Glutamatergic neuron (in vitro differentiated cells): ENCODE data around the gene HSFX2. TPM values are rescaled to one million over a fixed set of nuclear protein-coding genes. Genes with fewer than 3 reads are reported as not detected.
"Not testable (repeated sequence)": the region's sequence is repeated elsewhere in the genome, so short reads cannot be mapped to it uniquely, and the experiment has no call there.

ENCODE experiments used
- DNase-seq: peaks from one replicate; pipeline ENCODE4 v3.0.0; 2022
- H3K27ac Mint-ChIP-seq: one replicate; pipeline ENCODE4 v1.8.0; 2020; ENCODE audit warnings: mild to moderate bottlenecking, mixed read lengths, inconsistent platforms; ENCODE audit not compliant: unreplicated experiment
- H3K27me3 Mint-ChIP-seq: one replicate; pipeline ENCODE4 v1.8.0; 2020; ENCODE audit warnings: mild to moderate bottlenecking, moderate library complexity, mixed read lengths, inconsistent platforms; ENCODE audit not compliant: unreplicated experiment
- H3K36me3 Mint-ChIP-seq: one replicate; pipeline ENCODE4 v1.8.0; 2020; ENCODE audit warnings: mild to moderate bottlenecking, mixed read lengths, inconsistent platforms; ENCODE audit not compliant: unreplicated experiment
- H3K4me1 Mint-ChIP-seq: one replicate; pipeline ENCODE4 v1.8.0; 2020; ENCODE audit warnings: mild to moderate bottlenecking, low read depth, mixed read lengths, inconsistent platforms; ENCODE audit not compliant: unreplicated experiment
- H3K4me3 Mint-ChIP-seq: one replicate; pipeline ENCODE4 v1.8.0; 2020; ENCODE audit warnings: mild to moderate bottlenecking, mixed read lengths, inconsistent platforms; ENCODE audit not compliant: unreplicated experiment
- H3K9me3 Mint-ChIP-seq: one replicate; pipeline ENCODE4 v1.8.0; 2020; ENCODE audit warnings: mild to moderate bottlenecking, moderate library complexity, mixed read lengths, inconsistent platforms; ENCODE audit not compliant: unreplicated experiment
- total RNA-seq: library from RNA; stranded (reverse); fragmentation: NEBNext Ultra II Directional; extraction: Animal tissue kit (Norgen Biotek cat#: 25700); gene quantifications from one replicate; pipeline ENCODE4 v1.2.1, GENCODE V29; 2021; ENCODE audit not compliant: unreplicated experiment
- TF ChIP-seq, protein P1 (sequence below): fragments of 200-600 bp; sonication (generic); IDR thresholded peaks from one replicate; pipeline ENCODE4 v1.5.0; 2021; ENCODE audit not compliant: partially characterized antibody, unreplicated experiment

The HSFX2 gene
- total RNA-seq, 1 donor from 2014 or later, result 1.0 TPM

DNA sequence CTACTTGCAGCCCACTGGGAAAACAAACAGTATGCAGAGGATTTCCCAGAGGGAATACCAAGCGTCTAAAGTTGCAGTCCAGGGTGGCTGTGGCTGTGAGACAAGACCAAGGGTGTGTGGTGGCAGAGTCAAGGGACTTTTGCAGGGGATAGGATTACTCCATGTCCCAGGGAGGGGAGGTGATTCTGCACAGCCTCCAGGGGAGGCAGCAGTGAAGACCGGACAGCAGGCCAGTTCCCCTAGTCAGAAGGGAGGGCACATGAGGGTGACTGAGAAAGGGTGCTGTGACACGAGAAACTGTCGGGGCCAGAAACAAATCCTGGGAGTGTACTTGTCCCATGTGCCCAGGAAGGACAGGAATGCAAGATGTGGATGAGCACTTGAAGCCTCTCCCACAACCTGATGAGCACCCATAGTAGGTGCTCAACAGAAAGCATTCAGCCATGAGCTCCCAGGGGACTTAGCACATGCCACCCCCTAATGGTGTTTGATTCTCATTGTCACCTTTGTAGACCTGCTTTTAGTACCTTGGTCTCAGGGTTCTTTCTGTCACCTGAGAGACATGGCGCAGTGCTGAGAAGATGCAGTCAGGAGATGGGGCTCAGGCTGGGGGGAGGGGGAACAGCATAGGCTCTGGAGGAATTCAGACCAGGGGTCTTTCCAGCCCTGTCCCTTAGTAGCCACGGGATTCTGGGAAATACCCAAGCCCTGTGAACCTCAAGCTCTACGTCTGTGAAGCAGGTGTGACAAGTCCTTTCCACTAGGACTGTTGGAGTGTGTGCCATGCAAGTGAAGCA lies 27.3 kb downstream of the HSFX2 start:
- Mint-ChIP-seq H3K27me3 (peaks cover 3% of the 10 kb centered on the region), H3K27ac (no peak overlapping the region), H3K9me3 (no peaks in the 10 kb centered on the region), H3K36me3 (no peaks in the 10 kb centered on the region), H3K4me3 (no peak overlapping the region), H3K4me1 (peaks cover 7% of the 10 kb centered on the region)
- TF ChIP-seq, protein P1, sequence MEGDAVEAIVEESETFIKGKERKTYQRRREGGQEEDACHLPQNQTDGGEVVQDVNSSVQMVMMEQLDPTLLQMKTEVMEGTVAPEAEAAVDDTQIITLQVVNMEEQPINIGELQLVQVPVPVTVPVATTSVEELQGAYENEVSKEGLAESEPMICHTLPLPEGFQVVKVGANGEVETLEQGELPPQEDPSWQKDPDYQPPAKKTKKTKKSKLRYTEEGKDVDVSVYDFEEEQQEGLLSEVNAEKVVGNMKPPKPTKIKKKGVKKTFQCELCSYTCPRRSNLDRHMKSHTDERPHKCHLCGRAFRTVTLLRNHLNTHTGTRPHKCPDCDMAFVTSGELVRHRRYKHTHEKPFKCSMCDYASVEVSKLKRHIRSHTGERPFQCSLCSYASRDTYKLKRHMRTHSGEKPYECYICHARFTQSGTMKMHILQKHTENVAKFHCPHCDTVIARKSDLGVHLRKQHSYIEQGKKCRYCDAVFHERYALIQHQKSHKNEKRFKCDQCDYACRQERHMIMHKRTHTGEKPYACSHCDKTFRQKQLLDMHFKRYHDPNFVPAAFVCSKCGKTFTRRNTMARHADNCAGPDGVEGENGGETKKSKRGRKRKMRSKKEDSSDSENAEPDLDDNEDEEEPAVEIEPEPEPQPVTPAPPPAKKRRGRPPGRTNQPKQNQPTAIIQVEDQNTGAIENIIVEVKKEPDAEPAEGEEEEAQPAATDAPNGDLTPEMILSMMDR, result no peak
- DNase-seq, result no peak

DNA sequence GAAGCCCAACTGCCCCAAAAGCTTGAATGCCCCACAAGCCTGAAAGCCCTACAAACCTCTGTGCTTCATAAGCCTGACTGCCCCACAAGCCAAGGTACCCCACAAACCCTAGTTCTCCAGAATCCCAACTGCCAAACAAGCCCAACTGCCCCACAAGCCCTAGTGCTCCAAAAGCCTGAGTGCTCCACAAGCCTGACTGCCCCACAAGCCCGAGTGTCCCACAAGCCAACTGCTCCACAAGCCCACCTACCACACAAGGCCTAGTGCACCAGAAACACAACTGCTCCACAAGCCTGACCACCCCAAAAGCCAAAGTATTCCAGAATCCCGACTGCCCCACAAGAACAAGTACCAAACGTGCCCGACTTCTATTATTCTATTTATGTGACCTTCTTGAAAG lies 31.8 kb downstream of the HSFX2 start:
- peaks cover 2% of the 10 kb centered on the region for H3K27me3 Mint-ChIP-seq
- TF ChIP-seq, protein P1, result no peak
- no peaks in the 10 kb centered on the region for H3K36me3 Mint-ChIP-seq
- H3K4me1 Mint-ChIP-seq, result no peaks in the 10 kb centered on the region
- H3K4me3 Mint-ChIP-seq, result no peak overlapping the region
- H3K27ac Mint-ChIP-seq, result no peak overlapping the region
- no peak for DNase-seq
- H3K9me3 Mint-ChIP-seq, result no peaks in the 10 kb centered on the region

DNA sequence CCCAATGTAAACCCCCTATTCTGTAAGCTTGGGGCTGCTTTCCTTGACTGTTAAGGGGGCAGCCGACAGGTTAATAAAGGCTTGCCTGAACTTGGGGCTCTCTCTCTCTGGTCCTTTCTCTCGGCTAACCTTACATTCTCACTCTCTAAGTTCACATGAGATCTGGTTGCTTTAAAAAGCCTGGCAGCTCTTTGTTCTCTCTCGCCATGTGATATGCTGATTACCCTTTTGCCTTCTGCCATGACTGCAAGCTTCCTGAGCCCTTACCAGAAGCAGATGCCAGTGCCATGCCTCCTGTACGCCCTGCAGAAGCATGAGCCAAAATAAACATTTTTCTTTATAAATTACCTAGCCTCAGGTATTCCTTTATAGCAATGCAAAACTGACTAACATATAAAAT lies 39.9 kb downstream of the HSFX2 start:
- H3K27ac Mint-ChIP-seq, H3K36me3 Mint-ChIP-seq, H3K4me3 Mint-ChIP-seq, DNase-seq, H3K27me3 Mint-ChIP-seq, H3K9me3 Mint-ChIP-seq, H3K4me1 Mint-ChIP-seq: not testable (repeated sequence)

DNA sequence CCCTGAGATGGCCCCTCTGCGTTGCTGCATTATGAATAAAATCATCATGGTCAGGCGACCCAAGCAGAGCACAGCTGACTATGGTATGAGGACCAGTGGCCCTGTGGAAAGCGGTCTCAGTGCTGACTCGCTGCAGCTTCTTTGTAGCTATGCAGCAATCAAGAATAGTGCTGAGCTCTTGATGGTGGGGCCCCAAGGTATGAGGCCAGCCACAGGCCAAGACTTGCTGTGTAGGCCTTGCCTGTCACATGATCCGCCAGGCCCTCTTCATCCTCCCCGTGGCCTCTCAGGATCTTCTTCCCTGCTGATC lies 43.2 kb downstream of the HSFX2 start:
- not testable (repeated sequence) for H3K27me3 Mint-ChIP-seq, H3K27ac Mint-ChIP-seq, DNase-seq, H3K9me3 Mint-ChIP-seq, H3K36me3 Mint-ChIP-seq, H3K4me3 Mint-ChIP-seq, H3K4me1 Mint-ChIP-seq

DNA sequence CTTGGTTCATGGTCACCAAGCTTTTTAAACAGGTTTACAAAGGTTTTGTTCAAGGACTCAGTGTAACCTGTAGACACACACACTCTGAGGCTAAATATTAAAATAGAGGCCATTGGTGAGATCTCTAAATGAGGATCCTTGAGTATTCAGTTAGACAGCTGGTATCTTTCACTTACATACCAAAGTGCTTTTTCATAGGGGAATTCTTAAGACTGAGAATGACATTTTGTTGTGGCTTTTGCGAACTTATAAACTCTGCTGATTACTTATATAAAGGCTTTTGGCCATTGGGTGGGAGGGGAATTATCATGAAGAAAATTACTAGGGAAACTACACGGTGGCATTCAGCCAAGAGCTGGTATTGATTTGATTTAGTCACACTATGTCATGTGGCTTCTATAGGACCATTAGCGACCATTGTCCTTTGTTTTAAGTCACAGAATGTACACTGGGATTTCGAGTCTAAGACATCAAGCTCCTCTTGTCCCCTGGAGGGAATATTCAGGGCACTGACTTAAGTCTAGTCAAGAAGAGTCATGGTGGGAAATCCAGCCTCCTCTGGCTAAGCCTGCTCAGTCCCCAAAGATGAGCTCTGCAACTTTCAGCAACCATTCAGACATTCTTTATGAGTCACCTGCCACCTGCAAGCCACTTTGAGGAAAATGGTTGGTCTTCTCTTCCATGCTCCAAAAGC lies 43.7 kb downstream of the HSFX2 start:
- H3K4me3 Mint-ChIP-seq, H3K27ac Mint-ChIP-seq, H3K27me3 Mint-ChIP-seq, H3K4me1 Mint-ChIP-seq, H3K9me3 Mint-ChIP-seq, H3K36me3 Mint-ChIP-seq, DNase-seq: not testable (repeated sequence)

DNA sequence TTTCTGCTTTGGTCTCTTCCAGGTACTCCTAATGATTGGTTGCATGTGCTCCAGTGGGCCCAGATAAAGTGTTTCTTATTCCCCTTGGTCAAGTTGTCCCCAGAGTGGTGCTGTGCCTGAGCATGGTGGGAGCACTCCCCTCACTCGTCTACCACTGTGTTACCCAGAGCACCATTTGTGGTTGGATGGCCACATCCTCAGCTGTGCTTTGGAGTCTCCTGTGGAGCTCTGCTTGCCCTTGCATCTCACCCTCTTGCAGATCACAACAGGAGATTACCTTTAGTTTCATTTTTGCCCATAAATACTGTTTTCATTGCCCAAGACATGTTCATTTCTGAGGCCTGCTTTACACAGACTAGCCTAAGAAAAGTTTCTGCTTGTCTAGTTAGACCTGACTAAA lies 44.7 kb downstream of the HSFX2 start:
- not testable (repeated sequence) for H3K4me1 Mint-ChIP-seq, H3K9me3 Mint-ChIP-seq, H3K27ac Mint-ChIP-seq, H3K4me3 Mint-ChIP-seq, H3K27me3 Mint-ChIP-seq, DNase-seq, H3K36me3 Mint-ChIP-seq

DNA sequence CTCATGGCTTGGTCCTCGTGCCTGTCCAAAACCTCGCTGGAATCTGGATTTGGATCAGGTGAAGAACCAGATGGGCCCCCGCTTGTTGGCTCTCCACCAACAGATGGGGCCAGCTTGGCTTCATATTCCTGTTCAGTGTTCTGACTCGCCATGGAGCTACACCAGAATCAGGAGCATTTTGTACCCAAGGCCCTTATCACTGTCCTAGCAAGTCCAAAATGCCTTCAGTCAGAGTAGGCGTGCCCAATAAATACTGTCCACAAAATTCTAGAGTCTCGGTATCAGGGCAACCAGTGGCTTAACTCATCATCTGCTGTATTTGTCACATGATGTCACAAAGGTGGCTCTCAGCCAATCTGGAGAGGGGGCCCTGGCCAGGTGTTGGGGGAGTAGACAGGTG lies 45.4 kb downstream of the HSFX2 start, which contains the start of gene HSFX3:
HSFX3 (minus strand) TSS at position 224 of the 400 bp plus-strand sequence; CDS start at position 152, 72 bp downstream.
- not testable (repeated sequence) for H3K27ac Mint-ChIP-seq, H3K9me3 Mint-ChIP-seq, H3K27me3 Mint-ChIP-seq, H3K36me3 Mint-ChIP-seq, DNase-seq, H3K4me3 Mint-ChIP-seq, H3K4me1 Mint-ChIP-seq

DNA sequence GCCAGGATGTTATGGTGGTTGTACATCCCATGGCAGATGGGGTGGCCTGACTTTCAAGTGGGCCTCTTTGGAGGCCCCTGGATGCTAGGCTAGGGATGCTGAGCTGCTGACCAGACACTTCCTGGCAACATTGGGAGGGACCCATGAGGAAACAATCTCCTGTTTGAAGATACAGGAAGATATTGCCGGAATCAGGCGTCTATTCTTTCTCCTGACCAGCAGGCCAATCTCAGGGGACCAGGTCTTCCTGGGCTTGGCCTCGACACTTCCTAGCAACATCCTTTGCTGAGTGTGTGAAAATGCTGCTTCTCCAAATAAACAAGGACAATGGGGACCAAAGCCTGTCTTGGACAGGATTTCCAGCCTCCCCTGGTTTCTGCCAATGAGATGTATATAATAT lies 47.3 kb downstream of the HSFX2 start:
- not testable (repeated sequence) for H3K4me1 Mint-ChIP-seq, H3K27me3 Mint-ChIP-seq, H3K36me3 Mint-ChIP-seq, H3K4me3 Mint-ChIP-seq, H3K27ac Mint-ChIP-seq, DNase-seq, H3K9me3 Mint-ChIP-seq

DNA sequence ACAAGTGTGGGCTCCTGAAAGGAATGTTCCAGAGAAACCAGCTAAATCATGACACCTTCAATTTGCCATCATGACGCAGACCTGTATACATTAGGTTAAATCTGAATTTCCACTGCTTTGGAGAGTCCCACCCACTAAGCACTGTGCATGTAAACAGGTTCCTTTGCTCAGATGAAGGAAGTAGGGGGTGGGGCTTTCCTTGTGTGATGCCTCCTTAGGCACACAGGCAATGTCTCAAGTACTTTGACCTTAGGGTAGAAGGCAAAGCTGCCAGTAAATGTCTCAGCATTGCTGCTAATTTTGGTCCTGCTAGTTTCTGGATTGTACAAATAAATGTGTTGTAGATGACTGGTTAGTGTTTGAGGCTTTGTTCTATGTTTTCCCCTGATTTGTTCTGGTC lies 48.2 kb downstream of the HSFX2 start:
- H3K4me1 Mint-ChIP-seq, result not testable (repeated sequence)

DNA sequence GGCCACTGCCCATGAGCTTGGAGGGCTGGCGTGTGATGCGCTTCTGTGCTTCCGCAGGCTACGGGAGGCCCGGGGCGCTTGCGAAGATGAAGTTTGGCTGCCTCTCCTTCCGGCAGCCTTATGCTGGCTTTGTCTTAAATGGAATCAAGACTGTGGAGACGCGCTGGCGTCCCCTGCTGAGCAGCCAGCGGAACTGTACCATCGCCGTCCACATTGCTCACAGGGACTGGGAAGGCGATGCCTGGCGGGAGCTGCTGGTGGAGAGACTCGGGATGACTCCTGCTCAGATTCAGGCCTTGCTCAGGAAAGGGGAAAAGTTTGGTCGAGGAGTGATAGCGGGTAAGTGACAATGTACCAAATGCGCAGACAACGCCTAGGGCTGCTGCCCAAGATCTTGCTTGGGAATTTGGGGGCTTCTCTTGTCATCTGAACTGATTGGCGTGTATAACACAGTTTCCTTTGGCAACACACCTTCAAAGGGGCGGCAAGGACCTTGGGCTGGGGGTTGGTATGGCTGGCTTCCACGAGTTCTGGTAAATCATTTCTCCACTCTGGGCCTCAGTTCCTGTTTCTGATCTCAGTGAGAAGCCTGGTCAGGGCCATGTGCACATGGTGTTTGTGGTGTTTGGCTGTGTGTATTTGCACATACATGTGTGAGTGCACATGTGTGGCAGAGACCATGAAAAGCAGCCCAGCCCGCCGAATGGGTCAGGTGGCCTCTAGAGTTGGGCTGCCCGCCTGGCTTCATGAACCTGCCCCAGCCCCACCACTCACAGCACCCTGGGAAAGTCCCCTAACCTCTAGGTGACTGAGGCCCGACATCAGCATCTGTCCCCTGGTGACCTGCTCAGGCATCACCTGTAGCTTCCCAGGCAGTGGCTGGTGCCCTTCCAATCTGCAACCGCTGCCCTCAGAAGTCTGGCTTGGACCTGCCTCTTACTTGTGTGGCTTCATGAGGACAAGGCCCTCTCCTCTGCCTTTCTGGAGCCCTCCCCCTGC lies 49.3 kb downstream of the HSFX2 start:
- H3K4me3 Mint-ChIP-seq, H3K36me3 Mint-ChIP-seq, H3K27ac Mint-ChIP-seq, H3K4me1 Mint-ChIP-seq, H3K9me3 Mint-ChIP-seq, H3K27me3 Mint-ChIP-seq: not testable (repeated sequence)
- DNase-seq, result peak; percentile 44

More for the DNA sequence above, 48.2 kb downstream of the HSFX2 start:
- not testable (repeated sequence) for H3K27me3 Mint-ChIP-seq, H3K4me3 Mint-ChIP-seq, H3K9me3 Mint-ChIP-seq, DNase-seq, H3K27ac Mint-ChIP-seq, H3K36me3 Mint-ChIP-seq
